HEK293T (cell line): Measurements from ENCODE around the gene MED27.

Experiments
- BHLHE40 ChIP-seq: fragments of 450-650 bp; IDR thresholded peaks from 2 replicates; pipeline ENCODE4 v1.6.1; 2016; ENCODE audit warnings: mild to moderate bottlenecking, moderate library complexity, borderline replicate concordance
- CTBP1 ChIP-seq: fragments of 450-650 bp; IDR thresholded peaks from 2 replicates; pipeline ENCODE4 v1.6.1; 2016; ENCODE audit warnings: borderline replicate concordance
- FOXA1 ChIP-seq: fragments of 450-650 bp; IDR thresholded peaks from 2 replicates; pipeline ENCODE4 v1.6.1; 2016; ENCODE audit warnings: mild to moderate bottlenecking
- LEF1 ChIP-seq: fragments of 450-650 bp; IDR thresholded peaks from 2 replicates; pipeline ENCODE4 v1.6.1; 2017; ENCODE audit warnings: mild to moderate bottlenecking, borderline replicate concordance
- NFRKB ChIP-seq: fragments of 450-650 bp; IDR thresholded peaks from 2 replicates; pipeline ENCODE4 v1.6.1; 2016; ENCODE audit warnings: mild to moderate bottlenecking, moderate library complexity
- SP1 ChIP-seq: fragments of 450-650 bp; IDR thresholded peaks from 2 replicates; pipeline ENCODE4 v1.6.1; 2017

DNA sequence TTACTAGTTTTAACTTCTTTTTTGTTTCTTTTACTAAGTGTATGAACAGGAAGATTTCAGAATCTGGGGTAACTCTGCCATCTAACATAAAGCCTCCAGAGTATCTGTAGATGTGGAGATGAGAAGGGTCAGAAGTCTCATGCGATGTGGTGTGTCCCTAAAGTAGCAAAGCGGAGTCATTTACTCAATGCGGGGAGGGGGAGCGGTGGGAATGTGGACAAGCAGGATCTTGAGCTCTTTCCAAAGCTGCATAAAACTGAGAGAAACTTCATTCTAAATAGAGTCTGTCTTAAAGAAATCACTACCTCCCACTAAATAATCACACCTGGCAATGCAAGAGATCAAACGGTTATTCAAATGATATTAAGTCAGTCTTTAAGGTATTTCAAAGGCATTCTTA, 92.4 kb downstream of the MED27 start:
- TF ChIP-seq CTBP1 (no peak), SP1 (no peak), BHLHE40 (no peak), FOXA1 (no peak), NFRKB (no peak), LEF1 (no peak)
